Coronary artery (tissue), 2 donors: ENCODE results near the gene CXCL9.
"Not testable (repeated sequence)": the region's sequence is repeated elsewhere in the genome, so short reads cannot be mapped to it uniquely, and the experiment has no call there.

Experiments
- DNase-seq: peaks from one replicate; pipeline ENCODE4 v3.0.0-alpha.2; 2017; ENCODE audit warnings: low spot score
- H3K27ac ChIP-seq, 2 donors: fragments of 200-600 bp; sonication (generic); one replicate each; pipeline ENCODE4 v1.5.1; 2016 to 2019
- H3K4me3 ChIP-seq: fragments of 200-600 bp; sonication (generic); 2 replicates; pipeline ENCODE4 v1.5.1; 2016; ENCODE audit warnings: mild to moderate bottlenecking, moderate library complexity
- CTCF ChIP-seq: fragments of 200-600 bp; sonication (generic); IDR thresholded peaks from one replicate; pipeline ENCODE4 v1.5.1; 2019; ENCODE audit warnings: antibody characterized with exemption

CXCL9 gene

GRCh38 chr4:76007089-76007862 is at the start of gene CXCL9:
TSS of gene CXCL9 (minus strand) at chr4:76007509. CDS start at chr4:76007449, 60 bp downstream.
- DNase-seq, result no peak
- no peak within 1 kb of the TSS for H3K4me3 ChIP-seq
- H3K27ac ChIP-seq, result no peak within 1 kb of the TSS
- no peak for TF ChIP-seq CTCF

GRCh38 chr4:76055421-76055820 is 48.1 kb upstream of the CXCL9 start:
- Histone ChIP-seq H3K4me3 (no peak overlapping the region), H3K27ac (no peak overlapping the region)
- no peak for TF ChIP-seq CTCF
- DNase-seq, result no peak

GRCh38 chr4:76055016-76055415 is 47.7 kb upstream of the CXCL9 start:
- Histone ChIP-seq H3K27ac (no peak overlapping the region), H3K4me3 (no peak overlapping the region)
- DNase-seq, result no peak
- no peak for TF ChIP-seq CTCF

GRCh38 chr4:76053730-76054129 is 46.4 kb upstream of the CXCL9 start:
- no peak overlapping the region for H3K27ac ChIP-seq
- DNase-seq, result no peak
- no peak for TF ChIP-seq CTCF
- H3K4me3 ChIP-seq, result no peak overlapping the region

- not testable (repeated sequence) for DNase-seq, H3K27ac ChIP-seq, H3K4me3 ChIP-seq
Observed at GRCh38 chr4:76050560-76051050, 43.3 kb upstream of the CXCL9 start.

GRCh38 chr4:76049860-76050416 is 42.6 kb upstream of the CXCL9 start:
- H3K4me3 ChIP-seq, result not testable (repeated sequence)

GRCh38 chr4:76044686-76045085 is 37.4 kb upstream of the CXCL9 start:
- not testable (repeated sequence) for H3K4me3 ChIP-seq, DNase-seq, H3K27ac ChIP-seq

More at GRCh38 chr4:76049860-76050416, 42.6 kb upstream of the CXCL9 start:
- DNase-seq, H3K27ac ChIP-seq: not testable (repeated sequence)

- H3K4me3 ChIP-seq, H3K27ac ChIP-seq, DNase-seq: not testable (repeated sequence)
Observed at GRCh38 chr4:76043306-76043705, 36.0 kb upstream of the CXCL9 start.

GRCh38 chr4:76042241-76042998 is 35.1 kb upstream of the CXCL9 start:
- H3K27ac ChIP-seq, DNase-seq, H3K4me3 ChIP-seq: not testable (repeated sequence)
